ENCODE measurements around the gene LRRC4B.

DNA sequence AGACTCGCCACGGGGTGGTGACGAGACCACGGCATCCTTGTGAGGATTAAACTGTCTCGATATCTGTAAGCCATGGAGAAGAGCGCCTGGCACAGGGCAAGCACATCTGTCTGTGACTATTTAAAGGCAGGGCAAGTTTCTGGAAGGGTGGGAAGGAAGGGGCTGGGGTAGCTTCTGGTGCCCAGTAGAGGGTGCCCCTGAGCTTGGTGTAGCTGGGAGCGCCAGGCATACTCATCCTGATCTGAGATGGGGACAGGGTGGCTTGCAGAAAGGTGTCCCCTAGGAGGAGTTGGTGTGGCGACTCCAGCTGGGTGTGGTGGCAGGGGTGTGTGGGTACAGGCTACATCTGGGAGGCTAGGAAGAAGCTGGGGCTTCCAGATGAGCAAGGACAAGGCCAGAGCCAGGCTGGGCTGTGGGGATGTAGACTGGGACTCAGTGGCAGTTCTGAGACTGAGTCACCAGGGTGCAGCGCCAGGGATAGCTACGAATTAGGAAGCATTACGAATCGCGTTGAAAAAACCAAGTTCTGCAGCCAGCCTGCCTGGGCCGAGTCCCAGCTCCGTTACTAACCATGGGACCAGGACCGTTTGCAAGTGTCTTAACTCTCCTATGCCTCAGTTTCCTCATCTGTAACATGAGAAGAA, 31.5 kb downstream of the LRRC4B start:
- no peak for TF ChIP-seq EP300 (IDR thresholded peaks at IDR 0.05)
- TF ChIP-seq, protein P1, sequence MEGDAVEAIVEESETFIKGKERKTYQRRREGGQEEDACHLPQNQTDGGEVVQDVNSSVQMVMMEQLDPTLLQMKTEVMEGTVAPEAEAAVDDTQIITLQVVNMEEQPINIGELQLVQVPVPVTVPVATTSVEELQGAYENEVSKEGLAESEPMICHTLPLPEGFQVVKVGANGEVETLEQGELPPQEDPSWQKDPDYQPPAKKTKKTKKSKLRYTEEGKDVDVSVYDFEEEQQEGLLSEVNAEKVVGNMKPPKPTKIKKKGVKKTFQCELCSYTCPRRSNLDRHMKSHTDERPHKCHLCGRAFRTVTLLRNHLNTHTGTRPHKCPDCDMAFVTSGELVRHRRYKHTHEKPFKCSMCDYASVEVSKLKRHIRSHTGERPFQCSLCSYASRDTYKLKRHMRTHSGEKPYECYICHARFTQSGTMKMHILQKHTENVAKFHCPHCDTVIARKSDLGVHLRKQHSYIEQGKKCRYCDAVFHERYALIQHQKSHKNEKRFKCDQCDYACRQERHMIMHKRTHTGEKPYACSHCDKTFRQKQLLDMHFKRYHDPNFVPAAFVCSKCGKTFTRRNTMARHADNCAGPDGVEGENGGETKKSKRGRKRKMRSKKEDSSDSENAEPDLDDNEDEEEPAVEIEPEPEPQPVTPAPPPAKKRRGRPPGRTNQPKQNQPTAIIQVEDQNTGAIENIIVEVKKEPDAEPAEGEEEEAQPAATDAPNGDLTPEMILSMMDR (IDR thresholded peaks at IDR 0.05): no peak

Data from upper lobe of left lung (tissue), 4 donors.